ENCODE data around the gene MYO1E.

Gene MYO1E

DNA sequence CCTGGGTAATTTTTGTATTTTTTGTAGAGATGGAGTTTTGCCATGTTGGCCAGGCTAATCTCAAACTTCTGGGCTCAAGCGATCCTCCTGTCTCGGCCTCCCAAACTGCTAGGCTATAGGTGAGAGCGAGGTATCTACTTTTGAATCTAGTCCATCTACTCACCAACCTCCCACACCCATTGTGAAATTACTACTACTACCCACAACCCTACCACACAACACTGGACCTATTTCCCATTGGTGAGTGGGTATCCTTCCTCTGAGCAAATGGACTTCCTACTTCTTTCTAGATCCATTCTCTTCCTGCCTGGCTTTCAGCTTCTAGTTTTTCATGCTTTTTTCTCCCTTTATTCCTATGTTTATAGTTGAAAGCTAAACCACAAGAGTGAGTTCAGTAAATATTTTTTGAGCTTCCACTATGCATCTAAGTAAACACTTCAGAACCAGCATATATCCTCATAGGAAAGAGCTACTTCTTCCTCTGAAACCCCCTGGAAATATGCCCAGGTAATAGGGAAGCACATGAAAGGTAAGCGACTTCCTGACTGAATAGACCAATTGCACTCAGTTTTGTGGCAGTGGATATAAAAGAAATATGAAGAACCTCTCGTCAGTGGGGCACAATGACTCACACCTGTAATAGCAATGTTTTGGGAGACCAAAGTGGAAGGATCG is 39.1 kb downstream of the MYO1E start:
- TF ChIP-seq ZNF384 (IDR thresholded peaks at IDR 0.05) (no peak), L3MBTL2 (conservative IDR thresholded peaks at IDR 0.05) (no peak), HDGF (IDR thresholded peaks at IDR 0.05; ENCODE audit: borderline replicate concordance) (no peak), BHLHE40 (IDR thresholded peaks at IDR 0.05; ENCODE audit: borderline replicate concordance) (no peak), CTBP1 (IDR thresholded peaks at IDR 0.05; ENCODE audit: borderline replicate concordance) (no peak), TARDBP (IDR thresholded peaks at IDR 0.05) (no peak)
- ChIA-PET CTCF (no interaction called here), POLR2A (no interaction called here)
- DNase-seq (ENCODE audit: extremely low spot score): no peak

DNA sequence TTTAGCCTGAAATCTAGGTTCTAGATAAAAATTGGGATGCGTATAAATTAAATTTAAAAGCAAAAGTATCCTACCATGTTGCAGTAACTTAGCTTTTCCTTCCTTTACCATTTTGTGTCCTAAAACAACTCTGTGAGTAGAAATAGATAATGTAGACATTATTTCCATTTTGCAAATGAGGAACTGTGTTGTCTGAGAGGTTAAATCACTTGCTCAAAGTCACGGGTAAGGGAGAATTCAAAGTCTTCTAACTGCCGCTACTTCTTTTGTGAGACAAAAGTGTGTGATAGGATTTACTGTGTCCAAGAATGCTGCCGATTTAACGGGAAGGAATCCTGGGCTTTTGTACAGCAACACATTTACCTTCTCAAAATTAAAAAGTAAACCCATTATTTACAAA is 40.7 kb downstream of the MYO1E start:
- ChIA-PET POLR2A (no interaction called here), CTCF (no interaction called here)
- TF ChIP-seq SP1 (IDR thresholded peaks at IDR 0.05) (no peak), ZNF384 (IDR thresholded peaks at IDR 0.05) (no peak), NFRKB (IDR thresholded peaks at IDR 0.05) (no peak), FOXA1 (IDR thresholded peaks at IDR 0.05) (no peak), L3MBTL2 (conservative IDR thresholded peaks at IDR 0.05) (no peak), ELF4 (IDR thresholded peaks at IDR 0.05) (no peak), TARDBP (IDR thresholded peaks at IDR 0.05) (no peak), SUZ12 (IDR thresholded peaks at IDR 0.05) (no peak), ARNT (IDR thresholded peaks at IDR 0.05) (no peak)
- TF ChIP-seq, protein P1, sequence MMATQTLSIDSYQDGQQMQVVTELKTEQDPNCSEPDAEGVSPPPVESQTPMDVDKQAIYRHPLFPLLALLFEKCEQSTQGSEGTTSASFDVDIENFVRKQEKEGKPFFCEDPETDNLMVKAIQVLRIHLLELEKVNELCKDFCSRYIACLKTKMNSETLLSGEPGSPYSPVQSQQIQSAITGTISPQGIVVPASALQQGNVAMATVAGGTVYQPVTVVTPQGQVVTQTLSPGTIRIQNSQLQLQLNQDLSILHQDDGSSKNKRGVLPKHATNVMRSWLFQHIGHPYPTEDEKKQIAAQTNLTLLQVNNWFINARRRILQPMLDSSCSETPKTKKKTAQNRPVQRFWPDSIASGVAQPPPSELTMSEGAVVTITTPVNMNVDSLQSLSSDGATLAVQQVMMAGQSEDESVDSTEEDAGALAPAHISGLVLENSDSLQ (IDR thresholded peaks at IDR 0.05): no peak
- no peak for DNase-seq (ENCODE audit: extremely low spot score)

DNA sequence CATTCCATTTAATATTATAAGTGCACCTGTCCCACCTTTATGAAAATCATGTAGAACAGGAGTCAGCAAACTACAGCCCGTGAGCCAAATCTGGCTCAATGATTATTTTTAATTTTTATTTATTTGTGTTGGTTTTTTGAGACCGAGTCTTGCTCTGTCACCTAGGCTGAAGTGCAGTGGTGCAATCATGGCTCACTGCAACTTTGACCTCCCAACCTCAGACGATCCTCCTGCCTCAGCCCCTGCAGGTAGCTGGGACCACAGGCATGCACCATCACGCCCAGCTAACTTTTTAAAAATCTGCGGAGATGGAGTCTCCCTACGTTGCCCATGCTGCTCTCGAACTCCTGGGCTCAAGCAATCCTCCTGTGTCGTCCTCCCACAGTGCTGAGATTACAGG is 42.0 kb downstream of the MYO1E start:
- ChIA-PET POLR2A (no interaction called here), CTCF (no interaction called here)
- TF ChIP-seq HDGF (IDR thresholded peaks at IDR 0.05; ENCODE audit: borderline replicate concordance) (no peak), ELF4 (IDR thresholded peaks at IDR 0.05) (no peak), LEF1 (IDR thresholded peaks at IDR 0.05; ENCODE audit: borderline replicate concordance) (no peak), CTBP1 (IDR thresholded peaks at IDR 0.05; ENCODE audit: borderline replicate concordance) (no peak), ARNT (IDR thresholded peaks at IDR 0.05) (no peak), NFRKB (IDR thresholded peaks at IDR 0.05) (no peak), TARDBP (IDR thresholded peaks at IDR 0.05) (no peak), L3MBTL2 (conservative IDR thresholded peaks at IDR 0.05) (no peak), SP1 (IDR thresholded peaks at IDR 0.05) (no peak), SUZ12 (IDR thresholded peaks at IDR 0.05) (no peak), FOXK2 (IDR thresholded peaks at IDR 0.05) (no peak), FOXM1 (IDR thresholded peaks at IDR 0.05; ENCODE audit: borderline replicate concordance) (no peak), ZNF384 (IDR thresholded peaks at IDR 0.05) (no peak), BHLHE40 (IDR thresholded peaks at IDR 0.05; ENCODE audit: borderline replicate concordance) (no peak), FOXA1 (IDR thresholded peaks at IDR 0.05) (no peak)
- TF ChIP-seq, protein P1 (IDR thresholded peaks at IDR 0.05): no peak
- DNase-seq (ENCODE audit: extremely low spot score): no peak

DNA sequence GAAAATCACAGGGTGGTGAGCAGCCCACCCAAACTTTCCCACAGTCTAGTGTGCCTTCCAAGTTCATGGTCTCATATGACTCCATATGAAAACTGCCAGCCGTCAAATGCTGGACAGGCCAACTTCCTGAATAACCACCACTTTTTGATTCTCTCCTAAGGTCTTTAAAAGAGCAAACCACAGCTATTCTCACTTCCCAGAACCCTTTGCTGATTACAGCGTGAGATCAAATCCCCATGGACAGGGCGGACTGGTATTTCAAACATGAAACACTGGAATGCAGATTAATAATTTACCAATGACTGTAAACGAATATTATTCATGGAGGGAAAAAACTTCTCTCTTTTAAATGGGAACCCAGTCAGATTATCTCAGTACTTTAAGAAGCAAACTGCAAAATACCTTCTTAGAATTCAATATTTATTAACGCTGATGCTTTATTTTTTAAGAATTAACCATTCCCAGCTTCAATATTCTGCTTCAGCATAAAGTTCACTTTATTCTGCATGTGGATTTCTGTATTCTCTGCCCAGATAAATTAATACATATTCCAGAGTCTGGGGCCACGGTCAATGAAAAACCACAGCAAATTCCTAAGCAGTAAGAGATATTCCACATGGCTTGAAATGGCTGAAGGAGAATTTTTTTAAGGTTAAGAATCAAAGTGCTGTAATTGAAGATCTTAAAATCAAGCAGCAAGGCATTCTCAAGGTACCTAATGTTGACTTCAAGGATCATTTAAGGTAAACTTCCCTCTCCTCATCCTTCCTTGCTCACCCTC is 42.9 kb downstream of the MYO1E start:
- no peak for DNase-seq (ENCODE audit: extremely low spot score)
- TF ChIP-seq FOXK2 (IDR thresholded peaks at IDR 0.05) (no peak), FOXA1 (IDR thresholded peaks at IDR 0.05) (no peak), FOXM1 (IDR thresholded peaks at IDR 0.05; ENCODE audit: borderline replicate concordance) (no peak), NFRKB (IDR thresholded peaks at IDR 0.05) (no peak), TARDBP (IDR thresholded peaks at IDR 0.05) (no peak), BHLHE40 (IDR thresholded peaks at IDR 0.05; ENCODE audit: borderline replicate concordance) (no peak), ZNF384 (IDR thresholded peaks at IDR 0.05) (no peak), HDGF (IDR thresholded peaks at IDR 0.05; ENCODE audit: borderline replicate concordance) (no peak), L3MBTL2 (conservative IDR thresholded peaks at IDR 0.05) (no peak), SUZ12 (IDR thresholded peaks at IDR 0.05) (no peak), ARNT (IDR thresholded peaks at IDR 0.05) (no peak), SP1 (IDR thresholded peaks at IDR 0.05) (no peak)
- POLR2A ChIA-PET: no interaction called here
- CTCF ChIA-PET: interaction anchor here (0.5 kb wide), 1 partner anchor 171 kb away, joined by 3 read pairs; no protein-coding TSS in a partner anchor

DNA sequence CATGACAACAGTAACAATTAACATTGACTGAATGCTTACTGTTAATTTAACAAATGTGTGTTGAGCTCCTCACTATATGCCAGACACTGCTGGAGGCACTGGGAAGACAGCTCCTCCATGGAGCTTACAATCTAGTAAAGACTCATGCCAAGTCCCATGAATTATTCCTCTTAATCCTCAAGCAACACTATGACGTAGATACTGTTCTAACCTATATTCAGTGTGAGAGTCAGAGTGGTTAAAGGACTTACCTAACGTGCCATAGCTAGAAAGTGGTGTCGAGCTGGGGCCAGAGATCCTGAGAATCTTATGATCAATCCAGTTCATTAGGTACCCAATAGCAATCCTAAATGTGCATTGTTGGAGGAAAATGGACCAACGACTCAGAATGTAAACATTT is 43.6 kb downstream of the MYO1E start:
- no peak for TF ChIP-seq CTBP1 (IDR thresholded peaks at IDR 0.05; ENCODE audit: borderline replicate concordance)
- no peak for TF ChIP-seq TARDBP (IDR thresholded peaks at IDR 0.05)
- no peak for TF ChIP-seq NFRKB (IDR thresholded peaks at IDR 0.05)
- TF ChIP-seq FOXA1 (IDR thresholded peaks at IDR 0.05): no peak
- TF ChIP-seq, protein P1 (IDR thresholded peaks at IDR 0.05): no peak
- no peak for TF ChIP-seq LEF1 (IDR thresholded peaks at IDR 0.05; ENCODE audit: borderline replicate concordance)
- TF ChIP-seq SP1 (IDR thresholded peaks at IDR 0.05): no peak
- no peak for TF ChIP-seq ZNF384 (IDR thresholded peaks at IDR 0.05)
- TF ChIP-seq SUZ12 (IDR thresholded peaks at IDR 0.05): no peak
- no peak for DNase-seq (ENCODE audit: extremely low spot score)
- ChIA-PET POLR2A (no interaction called here), CTCF (interaction anchor here (0.5 kb wide), 1 partner anchor 172 kb away, joined by 3 read pairs; no protein-coding TSS in a partner anchor)

DNA sequence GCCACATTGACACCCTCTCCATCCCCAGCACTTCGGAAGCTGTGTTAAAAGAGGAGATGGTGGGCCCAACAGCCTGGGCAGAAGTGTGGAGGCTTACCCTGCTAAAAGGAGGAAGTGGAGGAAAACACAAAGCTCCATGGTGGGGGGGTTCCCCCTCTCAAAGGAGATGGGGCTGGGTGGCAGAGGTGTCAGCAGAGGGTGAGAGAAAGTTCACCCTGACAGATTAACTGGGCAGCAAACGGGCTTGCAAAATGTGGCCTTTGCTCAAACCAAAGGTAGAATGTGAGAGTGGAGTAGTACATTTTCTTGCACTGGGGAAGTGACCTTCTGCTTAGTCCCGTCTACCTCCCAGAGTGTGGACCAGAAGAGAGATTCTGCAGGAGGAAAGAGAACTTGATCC is 44.7 kb downstream of the MYO1E start:
- POLR2A ChIA-PET: no interaction called here

More for the DNA sequence above, 44.7 kb downstream of the MYO1E start:
- no peak for TF ChIP-seq ELF4 (IDR thresholded peaks at IDR 0.05)
- TF ChIP-seq SP1 (IDR thresholded peaks at IDR 0.05): no peak
- TF ChIP-seq TARDBP (IDR thresholded peaks at IDR 0.05): no peak
- no peak for TF ChIP-seq L3MBTL2 (conservative IDR thresholded peaks at IDR 0.05)
- TF ChIP-seq SUZ12 (IDR thresholded peaks at IDR 0.05): no peak
- no peak for TF ChIP-seq CTBP1 (IDR thresholded peaks at IDR 0.05; ENCODE audit: borderline replicate concordance)
- no peak for TF ChIP-seq ZNF384 (IDR thresholded peaks at IDR 0.05)
- no peak for TF ChIP-seq NFRKB (IDR thresholded peaks at IDR 0.05)
- TF ChIP-seq HDGF (IDR thresholded peaks at IDR 0.05; ENCODE audit: borderline replicate concordance): no peak
- no peak for TF ChIP-seq BHLHE40 (IDR thresholded peaks at IDR 0.05; ENCODE audit: borderline replicate concordance)
- TF ChIP-seq FOXM1 (IDR thresholded peaks at IDR 0.05; ENCODE audit: borderline replicate concordance): no peak
- no peak for DNase-seq (ENCODE audit: extremely low spot score)
- CTCF ChIA-PET: no interaction called here

All from HEK293T (cell line).